NCI-H1436 (cell line): Measurements from ENCODE around the gene FALEC.
"Not testable (repeated sequence)": the region's sequence is repeated elsewhere in the genome, so short reads cannot be mapped to it uniquely, and the experiment has no call there.

Source experiments
- DNase-seq: peaks from one replicate; lab custom pipeline; 2025; lab: John Stamatoyannopoulos, UW

FALEC gene

DNA sequence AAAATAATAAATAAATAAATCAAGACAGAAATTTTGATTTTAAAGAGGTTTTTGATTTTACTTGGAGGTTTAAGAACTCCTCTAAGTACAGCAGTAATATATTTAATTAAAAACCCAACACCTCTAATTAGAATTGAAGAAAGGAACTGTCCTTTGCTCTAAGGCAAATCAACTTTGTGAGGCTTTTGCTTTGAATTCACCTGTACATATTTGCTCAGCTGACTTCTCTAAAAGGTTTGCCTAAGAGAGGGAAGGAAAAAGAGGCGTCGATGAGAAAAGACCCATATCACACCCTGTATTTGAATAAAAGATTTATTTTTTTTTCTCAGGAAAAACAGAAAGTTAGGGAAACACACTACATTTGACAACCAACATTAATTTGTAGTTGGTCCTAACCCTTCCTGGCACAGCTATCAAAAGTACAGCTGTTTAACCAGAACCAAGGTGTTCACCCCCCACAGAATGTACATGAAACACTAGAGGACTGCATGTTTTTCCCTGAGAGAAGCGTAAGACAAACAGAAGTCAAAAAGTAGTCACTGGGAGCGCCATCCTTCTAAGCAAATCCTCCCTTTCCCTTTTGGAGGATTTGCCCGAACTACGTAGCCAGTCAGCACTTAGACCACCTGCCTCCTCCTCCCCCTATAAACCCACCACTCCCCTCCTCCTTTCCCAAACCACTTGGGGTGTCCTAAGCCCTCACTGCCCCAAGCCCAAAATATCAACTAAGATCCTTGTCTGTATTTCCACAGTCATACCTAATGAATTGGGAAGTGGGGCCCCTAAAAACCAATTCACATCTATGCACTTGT lies 58.9 kb downstream of the FALEC start:
- no peak for DNase-seq

DNA sequence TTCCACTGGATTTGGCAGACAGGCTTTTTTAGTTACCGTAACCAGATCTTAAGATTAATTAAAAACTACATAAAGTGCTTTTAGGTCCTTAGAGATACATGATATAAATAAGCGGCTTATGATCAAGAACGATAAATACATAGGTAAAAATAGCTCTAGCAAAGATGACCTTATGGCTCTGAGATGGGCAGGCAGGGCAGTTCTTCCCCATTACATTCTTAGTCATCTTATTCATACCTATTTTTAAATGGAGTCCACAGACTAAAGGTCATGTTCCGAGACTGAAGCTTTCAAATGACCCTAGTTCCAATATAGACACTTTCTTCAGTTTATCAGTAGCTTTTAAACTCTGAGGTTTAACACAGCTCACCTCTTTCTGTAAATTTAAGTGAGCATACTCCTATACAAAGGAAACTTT lies 59.5 kb downstream of the FALEC start:
- DNase-seq: no peak

DNA sequence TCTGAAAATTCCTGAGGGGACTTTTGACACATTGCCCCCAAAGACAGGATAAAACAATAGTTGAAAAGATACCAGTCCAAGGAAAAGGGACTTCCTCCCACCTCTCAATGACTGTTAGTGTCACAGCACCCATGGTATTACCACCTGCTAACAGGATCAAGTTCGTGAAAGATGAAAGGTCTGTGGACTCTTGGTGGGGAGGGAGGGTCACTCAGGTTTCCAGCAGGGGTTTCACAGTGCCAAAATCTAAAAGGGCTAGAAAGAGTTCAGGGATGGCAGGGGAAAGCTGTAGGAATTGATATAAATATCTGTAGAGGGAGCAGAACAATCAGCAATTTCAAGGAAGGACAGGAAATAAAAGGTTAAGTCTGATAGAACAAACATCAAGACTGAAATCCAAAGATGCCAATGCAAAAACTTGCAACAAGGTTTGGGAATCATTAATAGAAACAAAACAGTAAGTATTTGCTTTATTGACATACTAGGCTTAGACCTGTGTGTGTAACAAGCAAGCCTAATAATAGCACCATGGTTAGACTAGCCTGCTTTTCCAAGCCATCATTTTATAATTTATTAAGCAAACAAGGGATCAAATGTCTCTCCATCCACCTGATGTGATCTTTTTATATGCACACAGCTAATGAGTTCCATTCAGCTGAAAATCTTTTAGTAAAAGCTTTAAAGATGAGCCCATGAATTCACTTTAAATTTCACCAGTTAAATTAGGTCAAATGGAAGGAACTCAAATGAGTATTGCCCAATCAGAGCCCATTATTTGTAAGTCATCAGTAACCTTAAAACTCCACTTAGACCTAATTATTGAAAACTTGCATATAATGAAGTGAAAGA lies 60.2 kb downstream of the FALEC start:
- no peak for DNase-seq

DNA sequence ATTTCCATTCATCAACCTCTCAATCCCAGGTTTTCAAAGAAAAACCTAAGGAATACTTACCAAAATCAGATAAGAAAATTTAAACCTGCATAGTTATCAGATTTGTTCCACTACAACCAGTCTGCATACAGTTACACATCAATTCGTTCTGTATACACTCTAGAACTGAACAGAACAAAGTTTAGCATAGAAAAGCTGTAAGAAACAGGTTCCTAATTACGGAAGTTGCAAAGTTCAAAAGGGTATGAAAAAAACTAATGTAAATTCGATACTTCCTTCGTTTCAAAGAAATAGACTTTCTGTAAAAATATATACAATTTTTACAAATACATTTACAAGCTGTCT lies 60.8 kb downstream of the FALEC start:
- DNase-seq: no peak

DNA sequence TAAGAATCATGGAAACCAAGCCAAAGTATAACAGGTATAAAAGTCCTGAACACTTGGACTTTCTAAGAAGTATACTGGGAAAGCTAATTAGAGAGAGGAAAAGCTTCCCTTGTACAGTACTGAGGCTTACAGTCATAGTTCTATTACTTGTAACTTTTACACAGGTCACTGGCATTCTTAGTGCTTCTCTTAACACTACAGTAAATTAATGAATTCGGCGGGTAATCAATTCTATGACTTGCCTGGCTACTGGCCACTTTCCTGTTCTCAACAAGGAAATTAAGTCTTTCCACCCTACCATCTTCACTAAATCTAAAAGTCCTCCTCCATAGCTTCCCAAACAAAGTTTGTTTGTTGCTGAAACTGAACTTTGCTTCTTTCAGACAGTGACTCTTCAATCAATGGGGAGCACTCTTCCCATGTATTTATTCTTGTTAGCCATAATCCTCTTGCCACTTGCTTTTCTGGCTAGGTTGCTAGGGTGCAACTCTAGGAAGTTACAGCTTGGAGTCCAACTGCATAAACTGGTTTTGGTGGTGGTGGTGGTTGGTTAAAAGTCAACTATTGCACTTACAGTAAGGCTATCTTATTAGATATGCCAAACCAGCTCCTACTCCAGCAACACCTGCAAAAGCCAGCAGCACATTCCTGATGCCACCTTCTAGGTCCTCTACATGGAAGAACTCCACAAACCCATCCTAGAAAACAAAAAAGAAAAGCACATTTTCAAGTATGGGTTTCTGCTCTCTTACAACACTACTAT lies 61.4 kb downstream of the FALEC start:
- DNase-seq: no peak

DNA sequence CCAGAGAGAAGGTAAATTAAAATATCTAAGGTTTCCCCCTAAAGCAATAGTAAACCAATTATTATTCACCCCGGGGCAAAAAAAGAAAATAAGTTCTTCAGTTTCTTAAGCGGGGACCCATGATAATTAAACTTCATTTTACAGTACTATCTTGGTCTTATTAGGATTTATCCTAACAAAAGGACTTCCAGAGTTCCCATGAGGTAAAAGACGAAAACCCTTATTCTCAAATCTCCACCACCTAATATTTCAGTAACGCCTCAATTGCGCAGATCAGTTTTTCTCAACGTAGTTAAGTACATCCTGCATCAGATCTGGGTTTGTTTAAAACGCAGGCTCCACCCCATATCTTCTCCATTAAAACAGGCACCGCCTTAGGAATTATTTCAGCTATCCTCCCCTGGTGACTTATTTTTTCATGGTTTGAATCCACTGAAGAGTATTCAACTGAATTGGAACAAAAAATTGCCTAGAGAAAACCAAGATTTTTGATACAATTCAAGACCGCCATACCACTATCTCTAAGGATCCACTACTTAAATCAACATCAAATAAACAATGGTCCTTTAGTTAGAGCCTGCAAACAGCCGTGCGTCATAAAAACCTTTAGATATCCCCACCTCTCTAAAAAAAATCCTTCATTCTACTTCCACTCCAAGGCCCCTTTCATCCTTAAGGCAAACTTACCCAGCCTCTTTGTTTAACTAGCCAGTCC lies 62.2 kb downstream of the FALEC start:
- no peak for DNase-seq

DNA sequence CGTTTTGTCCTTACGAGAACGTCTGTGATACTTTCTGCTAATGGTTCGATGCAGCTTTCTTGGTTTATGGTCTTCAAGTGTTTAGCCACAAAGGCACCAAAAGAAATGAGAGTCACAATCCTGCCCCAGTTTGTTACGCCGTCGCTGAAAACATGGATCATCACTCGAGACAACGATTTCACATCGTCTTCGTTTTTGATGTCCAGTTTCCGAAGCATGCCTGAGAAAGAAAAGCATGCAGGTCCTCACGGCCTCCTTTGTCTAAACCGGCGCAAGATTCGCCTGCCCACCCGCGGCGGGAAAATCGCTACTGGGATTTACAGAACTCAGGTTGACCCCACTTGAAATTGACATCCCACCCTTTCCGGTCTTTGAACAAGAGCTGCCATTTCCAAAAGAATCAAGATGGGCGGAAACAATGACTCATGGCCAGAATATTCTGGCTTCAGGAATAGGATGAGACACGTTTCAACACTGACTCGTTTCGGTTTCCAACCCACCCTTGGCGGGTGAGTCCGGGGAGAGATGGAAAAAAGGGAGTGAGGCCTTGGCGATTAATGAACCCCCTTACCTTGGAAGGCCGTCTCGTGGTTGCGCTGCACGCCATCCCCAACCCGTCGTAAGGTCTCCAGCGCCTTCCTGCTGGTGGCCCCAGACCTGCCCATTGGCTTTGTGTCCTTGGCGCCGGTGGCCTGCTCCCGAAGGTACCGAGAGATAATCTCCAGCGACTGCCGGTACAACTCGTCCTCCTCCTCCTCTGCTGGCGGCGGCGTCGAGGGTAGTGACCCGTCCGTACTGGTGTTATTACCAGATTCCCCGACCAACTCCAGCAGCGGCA lies 62.9 kb downstream of the FALEC start:
- DNase-seq: peak; percentile 29

DNA sequence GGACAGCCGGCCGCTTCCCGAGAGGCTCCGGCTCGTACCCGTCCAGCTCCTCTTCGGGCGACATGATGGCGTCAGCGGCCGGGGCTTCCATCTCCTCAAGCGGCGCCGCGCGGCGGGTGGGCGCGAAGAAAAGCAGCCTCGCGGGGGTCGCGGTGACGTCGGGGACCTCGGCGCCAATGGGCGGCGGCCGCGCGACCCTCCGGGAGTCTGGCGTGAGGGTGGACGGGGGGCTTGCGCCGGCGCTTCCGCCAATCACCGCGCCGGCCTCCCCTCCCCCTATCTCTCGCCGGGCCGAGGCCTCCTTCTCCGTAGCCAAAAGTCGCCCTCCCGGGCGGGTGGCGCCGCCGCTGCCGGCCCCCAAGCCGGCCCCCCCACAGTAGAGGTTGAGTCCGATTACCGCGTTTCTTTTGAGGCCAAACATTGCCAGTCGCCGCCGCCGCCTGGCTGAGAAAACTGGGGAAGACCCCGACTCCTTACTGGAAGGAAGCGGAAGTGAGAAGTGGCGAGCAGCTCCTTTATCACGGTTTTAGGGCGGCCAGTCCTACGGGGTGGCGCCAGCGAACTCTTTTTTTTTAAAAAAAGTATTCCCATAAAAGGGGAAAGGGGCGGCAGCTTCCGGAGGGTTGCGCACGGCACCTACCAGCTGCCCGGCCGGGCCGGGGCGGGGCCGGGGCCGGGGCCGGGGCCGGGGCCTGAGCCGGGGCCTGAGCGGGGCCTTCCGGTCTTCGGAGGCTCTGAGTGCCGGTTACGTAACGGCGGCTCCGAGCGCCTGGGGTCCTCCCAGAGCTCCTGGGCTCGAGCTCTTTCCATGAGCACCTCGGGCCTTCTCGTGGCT lies 63.8 kb downstream of the FALEC start, which contains the start of gene MCL1:
Gene MCL1 (minus strand): TSS at position 501 of the 835 bp plus-strand sequence. CDS start 80 bp downstream, at position 421.
- peak; percentile 87 for DNase-seq

DNA sequence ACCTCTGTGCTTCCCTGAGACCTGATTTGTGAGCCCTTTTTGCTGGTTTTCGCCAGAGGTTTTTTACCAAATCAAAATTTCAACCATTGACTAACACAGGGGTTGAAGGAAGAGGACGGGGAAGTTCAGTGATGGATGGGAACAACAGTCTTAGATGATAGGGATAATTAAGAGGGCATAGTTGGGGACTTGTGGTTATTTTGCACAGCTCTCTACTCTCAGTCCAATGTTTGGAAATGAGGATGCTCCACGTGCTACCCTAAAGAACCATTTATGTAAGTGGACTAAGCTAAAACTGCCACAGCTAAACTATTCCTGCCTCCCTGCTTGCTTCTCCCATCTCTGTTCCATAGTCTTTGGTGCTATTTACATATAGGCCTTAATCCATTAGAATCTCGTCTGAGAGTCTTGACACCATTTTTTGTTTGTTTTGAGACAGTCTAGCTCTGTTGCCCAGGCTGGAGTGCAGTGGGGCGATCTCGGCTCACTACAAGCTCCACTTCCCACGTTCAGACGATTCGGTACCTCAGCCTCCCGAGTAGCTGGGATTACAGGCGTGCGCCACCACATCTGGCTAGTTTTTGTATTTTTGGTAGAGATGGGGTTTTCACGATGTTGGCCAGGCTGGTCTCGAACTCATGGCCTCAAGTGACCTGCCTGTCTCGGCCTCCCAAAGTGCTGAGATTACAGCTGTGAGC lies 64.5 kb downstream of the FALEC start:
- no peak for DNase-seq

DNA sequence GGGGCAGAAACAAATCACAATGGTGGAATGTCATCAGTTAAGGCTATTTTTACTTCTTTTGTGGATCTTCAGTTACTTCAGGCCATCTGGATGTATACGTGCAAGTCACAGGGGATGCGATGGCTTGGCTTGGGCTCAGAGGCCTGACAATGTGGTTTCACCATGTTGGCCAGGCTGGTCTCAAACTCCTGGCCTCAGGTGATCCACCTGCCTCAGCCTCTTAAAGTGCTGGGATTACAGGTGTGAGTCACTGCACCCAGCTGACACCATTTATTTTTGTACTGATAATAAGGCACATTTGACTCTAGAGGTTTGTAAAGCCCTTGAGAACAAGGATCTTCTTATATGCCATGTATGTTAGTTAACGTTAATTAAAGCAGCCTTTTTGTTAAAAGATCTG lies 65.4 kb downstream of the FALEC start:
- DNase-seq: not testable (repeated sequence)

DNA sequence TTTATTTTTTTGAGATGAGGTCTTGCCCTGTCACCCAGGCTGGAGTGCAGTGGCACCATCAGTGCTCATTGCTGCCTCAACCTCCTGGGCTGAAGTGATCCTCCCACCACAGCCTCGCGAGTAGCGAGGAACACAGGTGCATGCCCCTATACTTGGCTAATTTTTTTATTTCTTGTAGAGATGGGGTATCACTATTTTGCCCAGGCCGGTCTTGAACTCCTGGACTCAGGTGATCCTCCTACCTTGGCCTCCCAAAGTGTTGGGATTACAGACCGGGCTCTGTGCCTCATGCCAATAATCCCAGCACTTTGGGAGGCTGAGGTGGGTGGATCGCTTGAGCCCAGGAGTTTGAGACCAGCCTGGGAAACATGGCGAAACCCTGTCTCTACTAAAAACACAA lies 65.9 kb downstream of the FALEC start:
- not testable (repeated sequence) for DNase-seq

DNA sequence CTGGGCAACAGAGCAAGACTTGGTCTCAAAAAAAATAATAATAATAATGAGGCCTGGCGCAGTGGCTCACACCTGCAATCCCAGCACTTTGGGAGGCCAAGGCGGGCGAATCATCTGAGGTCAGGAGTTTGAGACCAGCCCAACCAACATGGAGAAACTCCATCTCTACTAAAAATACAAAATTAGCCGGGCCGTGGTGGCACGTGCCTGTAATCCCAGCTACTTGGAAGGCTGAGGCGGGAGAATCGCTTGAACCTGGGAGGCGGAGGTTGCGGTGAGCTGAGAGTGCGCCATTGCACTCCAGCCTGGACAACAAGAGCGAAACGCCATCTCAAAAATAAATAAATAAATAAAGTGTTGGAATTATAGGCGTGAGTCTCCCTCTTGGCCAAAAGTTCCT lies 66.4 kb downstream of the FALEC start:
- DNase-seq: not testable (repeated sequence)

DNA sequence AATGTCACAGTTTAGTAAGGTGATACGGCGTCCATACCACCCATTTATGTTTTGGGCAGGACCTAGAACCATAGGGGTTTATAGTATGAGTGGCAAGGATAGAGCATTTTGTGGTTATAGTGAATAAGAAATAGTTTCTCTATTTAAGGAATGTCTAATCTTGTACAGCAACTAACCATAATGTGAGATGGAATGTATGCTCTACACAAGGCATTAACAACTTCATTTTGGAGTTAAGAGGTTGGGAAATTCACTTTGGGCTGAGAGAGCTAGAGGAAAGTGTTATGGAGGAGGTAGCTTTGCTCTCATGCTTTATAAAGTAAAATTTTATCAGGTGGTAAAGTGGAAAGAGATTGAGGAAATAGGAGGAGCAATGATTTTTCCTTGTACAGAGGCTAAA lies 66.8 kb downstream of the FALEC start:
- DNase-seq: no peak
